ENCODE data around the gene CRELD2. TPM values are rescaled to one million over a fixed set of nuclear protein-coding genes. Genes with fewer than 3 reads are reported as not detected.

The CRELD2 gene
- total and polyA plus RNA-seq, 2 experiments from 2014 or later: 35.7 to 47.7 TPM

GRCh38 chr22:49961601-49962011 lies 43.2 kb downstream of the CRELD2 start:
- 0 out of 2 replicates have a peak, but pooled peaks cover 5% of the 10 kb centered on the region for H4K20me1 ChIP-seq (replicated peaks; ENCODE audit: insufficient read depth)
- peak overlapping the region; percentile 75 for H3K4me3 ChIP-seq
- H2AFZ ChIP-seq: no peak overlapping the region
- H3K4me2 ChIP-seq: peak overlapping the region; percentile 82
- ATAC-seq (peak; percentile 1; the same call in 2 of the 3 replicates), DNase-seq (ENCODE audit: low spot score) (peak; percentile 51)
- peaks cover 14% of the 10 kb centered on the region for H3K79me2 ChIP-seq (replicated peaks; ENCODE audit: insufficient read depth)
- H3K27me3 ChIP-seq (ENCODE audit: insufficient read depth): peaks cover 20% of the 10 kb centered on the region
- H3K36me3 ChIP-seq (ENCODE audit: insufficient read depth): no peaks in the 10 kb centered on the region
- H3K4me1 Mint-ChIP-seq: peaks cover 9% of the 10 kb centered on the region
- H3K9me2 ChIP-seq (ENCODE audit: insufficient read depth): no peaks in the 10 kb centered on the region
- no peak overlapping the region for H3K27ac ChIP-seq (ENCODE audit: low read depth)
- TF ChIP-seq JUNB (IDR thresholded peaks at IDR 0.05; ENCODE audit: unreplicated experiment) (no peak), EZH2 (IDR thresholded peaks at IDR 0.05; ENCODE audit: low read depth, unreplicated experiment) (no peak), NANOG (IDR thresholded peaks at IDR 0.05; ENCODE audit: borderline replicate concordance) (no peak)
- H3K4me1 ChIP-seq (ENCODE audit: insufficient read depth): no peaks in the 10 kb centered on the region
- H3K27ac Mint-ChIP-seq: peak overlapping the region; percentile 70
- no peaks in the 10 kb centered on the region for H3F3A ChIP-seq (replicated peaks; ENCODE audit: low read depth)
- H3K36me3 Mint-ChIP-seq (ENCODE audit: low read depth): peaks cover 19% of the 10 kb centered on the region
- H3K4me3 Mint-ChIP-seq: peak overlapping the region; percentile 84
- H3K9me3 Mint-ChIP-seq: no peaks in the 10 kb centered on the region
- H3K27me3 Mint-ChIP-seq (ENCODE audit: insufficient read depth, low read depth, poor library complexity): peaks cover 9% of the 10 kb centered on the region

- no peaks in the 10 kb centered on the region for H3K36me3 ChIP-seq (ENCODE audit: insufficient read depth)
- H3K79me2 ChIP-seq (replicated peaks; ENCODE audit: insufficient read depth): peaks cover 14% of the 10 kb centered on the region
- peak; percentile 85 for DNase-seq (ENCODE audit: low spot score)
- Mint-ChIP-seq H3K27ac (peak overlapping the region; percentile 70; the same call in 1 of the 2 replicates), H3K4me3 (peak overlapping the region; percentile 84), H3K36me3 (ENCODE audit: low read depth) (peaks cover 19% of the 10 kb centered on the region), H3K9me3 (no peaks in the 10 kb centered on the region), H3K4me1 (peaks cover 9% of the 10 kb centered on the region), H3K27me3 (ENCODE audit: insufficient read depth, low read depth, poor library complexity) (peaks cover 9% of the 10 kb centered on the region)
- H3K27me3 ChIP-seq (ENCODE audit: insufficient read depth): peaks cover 20% of the 10 kb centered on the region
- ATAC-seq: peak; percentile 10
- 0 out of 2 replicates have a peak, but pooled peaks cover 5% of the 10 kb centered on the region for H4K20me1 ChIP-seq (replicated peaks; ENCODE audit: insufficient read depth)
- no peaks in the 10 kb centered on the region for H3K9me2 ChIP-seq (ENCODE audit: insufficient read depth)
- peak; percentile 66; the same call in 1 of the 2 replicates for TF ChIP-seq CREB1 (CRISPR knock-in tag; IDR thresholded peaks at IDR 0.05; ENCODE audit: low read depth)
- TF ChIP-seq POLR2AphosphoS5 (IDR thresholded peaks at IDR 0.05; ENCODE audit: low read depth): no peak
- TF ChIP-seq ZNF114 (CRISPR knock-in tag; IDR thresholded peaks at IDR 0.05): no peak
- TF ChIP-seq REST (IDR thresholded peaks at IDR 0.05; ENCODE audit: unreplicated experiment): no peak
- peak overlapping the region; percentile 72; the same call in 1 of the 2 replicates for H3K27ac ChIP-seq (ENCODE audit: low read depth)
- H2AFZ ChIP-seq: no peak overlapping the region
- no peaks in the 10 kb centered on the region for H3K4me1 ChIP-seq (ENCODE audit: insufficient read depth)
- no peaks in the 10 kb centered on the region for H3F3A ChIP-seq (replicated peaks; ENCODE audit: low read depth)
- H3K4me2 ChIP-seq: peak overlapping the region; percentile 82
- peak overlapping the region; percentile 75 for H3K4me3 ChIP-seq
Observed at GRCh38 chr22:49962012-49962750, 43.7 kb downstream of the CRELD2 start.

All from GM23338 (cell line).